DOHH2 (cell line): ENCODE data around the gene CRMP1.

ENCODE experiments used
- H3F3A ChIP-seq: fragments of 200-600 bp; sonication (generic), shearing (Covaris generic); 2 replicates; pipeline ENCODE4 v1.6.0; 2016; ENCODE audit warnings: antibody characterized with exemption, mild to moderate bottlenecking; ENCODE audit not compliant: control insufficient read depth, insufficient read depth
- H3K27ac ChIP-seq: fragments of 200-600 bp; sonication (generic); 2 replicates; pipeline ENCODE4 v1.5.1; 2014; ENCODE audit warnings: low read depth, mild to moderate bottlenecking, low read length, moderate library complexity
- H3K27me3 ChIP-seq: fragments of 200-600 bp; sonication (generic); 2 replicates; pipeline ENCODE4 v1.6.1; 2014; ENCODE audit warnings: mild to moderate bottlenecking, low read length, mixed read lengths; ENCODE audit not compliant: control insufficient read depth
- H3K36me3 ChIP-seq: fragments of 200-600 bp; sonication (generic); 2 replicates; pipeline ENCODE4 v1.6.1; 2014; ENCODE audit warnings: mild to moderate bottlenecking, low read length, moderate library complexity, mixed read lengths; ENCODE audit not compliant: control insufficient read depth
- H3K4me1 ChIP-seq: fragments of 200-600 bp; sonication (generic); 2 replicates; pipeline ENCODE4 v1.6.1; 2014; ENCODE audit warnings: mild to moderate bottlenecking, low read length, mixed read lengths; ENCODE audit not compliant: control insufficient read depth
- H3K4me2 ChIP-seq: fragments of 200-600 bp; sonication (generic); 2 replicates; pipeline ENCODE4 v1.6.0; 2014; ENCODE audit warnings: mild to moderate bottlenecking, low read length, moderate library complexity
- H3K4me3 ChIP-seq: fragments of 200-600 bp; sonication (generic); 2 replicates; pipeline ENCODE4 v1.5.1; 2014; ENCODE audit warnings: mild to moderate bottlenecking, low read length, mixed read lengths
- H3K79me2 ChIP-seq: fragments of 200-600 bp; sonication (generic); 2 replicates; pipeline ENCODE4 v1.6.1; 2014; ENCODE audit warnings: mild to moderate bottlenecking, low read length, mixed read lengths; ENCODE audit not compliant: control insufficient read depth
- H3K9me2 ChIP-seq: fragments of 200-600 bp; sonication (generic); replicated peaks from 2 replicates; pipeline ENCODE4 v1.6.1; 2014; ENCODE audit warnings: mild to moderate bottlenecking, low read length, mixed read lengths; ENCODE audit not compliant: control insufficient read depth
- H3K9me3 ChIP-seq: fragments of 200-600 bp; sonication (generic); 2 replicates; pipeline ENCODE4 v1.6.1; 2014; ENCODE audit warnings: antibody characterized with exemption, low read length, mixed read lengths; ENCODE audit not compliant: control insufficient read depth, insufficient read depth
- H4K20me1 ChIP-seq: fragments of 200-600 bp; sonication (generic); 2 replicates; pipeline ENCODE4 v1.6.0; 2014; ENCODE audit warnings: low read depth, mild to moderate bottlenecking, antibody characterized with exemption, low read length, moderate library complexity; ENCODE audit not compliant: control insufficient read depth, insufficient read depth
- EZH2phosphoT487 ChIP-seq: fragments of 200-600 bp; sonication (generic); IDR thresholded peaks from 2 replicates; pipeline ENCODE4 v1.6.1; 2017; ENCODE audit warnings: borderline replicate concordance, mild to moderate bottlenecking, antibody characterized with exemption, low read length, moderate library complexity, mixed read lengths
- TF ChIP-seq, protein P1 (sequence below): fragments of 200-600 bp; sonication (generic); IDR thresholded peaks from one replicate; pipeline ENCODE4 v1.5.1; 2014; ENCODE audit warnings: antibody characterized with exemption, mild to moderate bottlenecking, low read depth, low read length; ENCODE audit not compliant: poor library complexity, severe bottlenecking

The CRMP1 gene

GRCh38 chr4:5931526-5931925 is 38.6 kb upstream of the CRMP1 start:
- Histone ChIP-seq H3K27me3 (no peaks in the 10 kb centered on the region), H4K20me1 (no peaks in the 10 kb centered on the region), H3K27ac (no peak overlapping the region), H3K36me3 (no peaks in the 10 kb centered on the region), H3K9me3 (no peaks in the 10 kb centered on the region), H3K9me2 (no peaks in the 10 kb centered on the region), H3F3A (no peaks in the 10 kb centered on the region), H3K4me2 (no peak overlapping the region), H3K79me2 (no peaks in the 10 kb centered on the region), H3K4me3 (no peak overlapping the region), H3K4me1 (no peaks in the 10 kb centered on the region)
- TF ChIP-seq, protein P1, sequence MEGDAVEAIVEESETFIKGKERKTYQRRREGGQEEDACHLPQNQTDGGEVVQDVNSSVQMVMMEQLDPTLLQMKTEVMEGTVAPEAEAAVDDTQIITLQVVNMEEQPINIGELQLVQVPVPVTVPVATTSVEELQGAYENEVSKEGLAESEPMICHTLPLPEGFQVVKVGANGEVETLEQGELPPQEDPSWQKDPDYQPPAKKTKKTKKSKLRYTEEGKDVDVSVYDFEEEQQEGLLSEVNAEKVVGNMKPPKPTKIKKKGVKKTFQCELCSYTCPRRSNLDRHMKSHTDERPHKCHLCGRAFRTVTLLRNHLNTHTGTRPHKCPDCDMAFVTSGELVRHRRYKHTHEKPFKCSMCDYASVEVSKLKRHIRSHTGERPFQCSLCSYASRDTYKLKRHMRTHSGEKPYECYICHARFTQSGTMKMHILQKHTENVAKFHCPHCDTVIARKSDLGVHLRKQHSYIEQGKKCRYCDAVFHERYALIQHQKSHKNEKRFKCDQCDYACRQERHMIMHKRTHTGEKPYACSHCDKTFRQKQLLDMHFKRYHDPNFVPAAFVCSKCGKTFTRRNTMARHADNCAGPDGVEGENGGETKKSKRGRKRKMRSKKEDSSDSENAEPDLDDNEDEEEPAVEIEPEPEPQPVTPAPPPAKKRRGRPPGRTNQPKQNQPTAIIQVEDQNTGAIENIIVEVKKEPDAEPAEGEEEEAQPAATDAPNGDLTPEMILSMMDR, result no peak
- no peak for TF ChIP-seq EZH2phosphoT487

DNA sequence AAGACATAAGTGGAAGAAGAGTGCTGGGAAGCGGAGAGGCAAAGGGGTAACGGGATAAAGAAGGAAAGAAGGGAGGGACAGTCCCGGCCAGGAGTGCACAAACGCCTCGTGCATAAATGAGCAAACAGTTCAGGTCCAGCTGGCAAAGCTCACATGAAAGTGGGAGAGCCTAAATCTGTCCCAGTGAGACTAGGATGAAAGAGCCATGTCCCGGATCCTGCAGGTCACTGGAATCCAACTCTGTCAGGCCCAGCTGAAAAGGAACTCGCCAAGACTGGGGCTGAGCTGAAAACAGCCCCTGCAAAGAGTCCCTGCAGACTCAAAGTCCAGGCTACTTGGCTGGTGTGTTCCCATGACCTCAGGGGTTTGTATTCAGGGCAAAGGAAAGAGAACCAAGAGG is 38.0 kb upstream of the CRMP1 start:
- Histone ChIP-seq H3K27ac (no peak overlapping the region), H4K20me1 (no peaks in the 10 kb centered on the region), H3K36me3 (no peaks in the 10 kb centered on the region), H3F3A (no peaks in the 10 kb centered on the region), H3K27me3 (no peaks in the 10 kb centered on the region), H3K4me2 (no peak overlapping the region), H3K9me3 (no peaks in the 10 kb centered on the region), H3K4me1 (no peaks in the 10 kb centered on the region), H3K9me2 (no peaks in the 10 kb centered on the region), H3K79me2 (no peaks in the 10 kb centered on the region), H3K4me3 (no peak overlapping the region)
- TF ChIP-seq, protein P1, result no peak
- no peak for TF ChIP-seq EZH2phosphoT487

DNA sequence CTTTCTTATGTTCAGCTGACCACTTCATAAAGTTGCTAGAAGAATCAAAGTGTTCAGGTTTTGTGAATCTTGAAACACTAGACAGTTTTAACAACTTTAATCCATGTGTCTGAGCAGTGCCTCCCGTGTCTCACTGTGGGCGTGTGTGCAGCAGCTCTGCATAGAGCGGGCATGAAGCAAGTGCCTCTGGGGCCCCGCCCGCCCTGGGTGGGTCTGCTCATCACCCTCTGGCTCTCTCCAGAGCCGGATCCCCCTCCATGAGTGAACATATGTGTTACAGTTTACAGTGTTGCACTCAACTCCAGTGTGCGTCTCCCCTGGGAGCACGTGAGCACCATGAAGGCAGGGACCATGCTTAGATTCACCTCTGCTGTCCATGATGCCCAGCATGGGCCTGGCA is 37.6 kb upstream of the CRMP1 start:
- no peaks in the 10 kb centered on the region for H3K27me3 ChIP-seq

More for the DNA sequence above, 37.6 kb upstream of the CRMP1 start:
- Histone ChIP-seq H3K4me1 (no peaks in the 10 kb centered on the region), H3K36me3 (no peaks in the 10 kb centered on the region), H4K20me1 (no peaks in the 10 kb centered on the region), H3K9me3 (no peaks in the 10 kb centered on the region), H3K4me2 (no peak overlapping the region), H3K79me2 (no peaks in the 10 kb centered on the region), H3K9me2 (no peaks in the 10 kb centered on the region), H3F3A (no peaks in the 10 kb centered on the region), H3K27ac (no peak overlapping the region), H3K4me3 (no peak overlapping the region)
- TF ChIP-seq, protein P1, result no peak
- TF ChIP-seq EZH2phosphoT487, result no peak
